VCaP (cell line): Measurements from ENCODE around the gene RABEP1.

Source experiments
- H3K27ac ChIP-seq: fragments of 450-650 bp; 2 replicates; pipeline ENCODE4 v1.5.1; 2017
- CTCF ChIP-seq: fragments of 450-650 bp; conservative IDR thresholded peaks from 2 replicates; pipeline ENCODE4 v1.5.1; 2017; ENCODE audit warnings: mild to moderate bottlenecking, moderate library complexity

RABEP1 gene

DNA sequence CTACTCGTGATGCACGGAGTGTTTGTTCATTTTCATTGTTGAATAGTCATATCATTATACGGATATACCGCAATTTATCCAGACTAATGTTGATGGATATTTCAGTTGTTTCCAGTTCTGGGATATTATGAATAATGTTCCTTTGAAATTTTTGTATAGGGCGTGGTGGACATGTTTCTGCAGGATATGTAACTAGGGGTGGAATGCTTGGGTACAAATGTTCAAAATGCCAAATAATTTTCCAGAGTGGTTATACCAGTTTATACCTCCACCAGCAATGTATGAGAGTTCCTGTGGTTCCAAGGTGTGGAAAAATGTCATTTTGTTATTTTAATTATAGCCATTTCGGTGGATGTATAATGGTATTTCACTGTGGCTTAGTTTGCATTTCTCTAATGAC is 83.7 kb downstream of the RABEP1 start:
- H3K27ac ChIP-seq: no peak overlapping the region
- TF ChIP-seq CTCF: no peak

GRCh38 chr17:5370411-5370810 is 88.3 kb downstream of the RABEP1 start:
- no peak overlapping the region for H3K27ac ChIP-seq
- TF ChIP-seq CTCF: no peak

DNA sequence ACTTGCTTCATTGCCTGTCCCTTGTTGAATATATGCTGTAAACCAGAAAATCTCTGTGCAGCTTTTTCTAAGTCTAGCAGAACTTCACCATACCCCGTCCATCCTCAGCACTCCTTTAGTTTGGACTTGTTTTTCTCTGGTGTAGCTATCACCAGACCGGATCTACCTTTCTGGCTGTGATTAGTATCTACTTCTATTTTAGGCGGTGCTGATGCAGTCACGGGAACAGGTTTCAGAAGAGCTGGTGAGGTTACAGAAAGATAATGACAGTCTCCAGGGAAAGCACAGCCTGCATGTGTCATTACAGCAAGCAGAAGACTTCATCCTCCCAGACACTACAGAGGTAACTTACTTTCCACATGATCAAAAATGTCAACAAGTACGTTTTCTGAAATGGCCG is 91.0 kb downstream of the RABEP1 start:
- TF ChIP-seq CTCF: no peak
- peak overlapping the region; percentile 65 for H3K27ac ChIP-seq

DNA sequence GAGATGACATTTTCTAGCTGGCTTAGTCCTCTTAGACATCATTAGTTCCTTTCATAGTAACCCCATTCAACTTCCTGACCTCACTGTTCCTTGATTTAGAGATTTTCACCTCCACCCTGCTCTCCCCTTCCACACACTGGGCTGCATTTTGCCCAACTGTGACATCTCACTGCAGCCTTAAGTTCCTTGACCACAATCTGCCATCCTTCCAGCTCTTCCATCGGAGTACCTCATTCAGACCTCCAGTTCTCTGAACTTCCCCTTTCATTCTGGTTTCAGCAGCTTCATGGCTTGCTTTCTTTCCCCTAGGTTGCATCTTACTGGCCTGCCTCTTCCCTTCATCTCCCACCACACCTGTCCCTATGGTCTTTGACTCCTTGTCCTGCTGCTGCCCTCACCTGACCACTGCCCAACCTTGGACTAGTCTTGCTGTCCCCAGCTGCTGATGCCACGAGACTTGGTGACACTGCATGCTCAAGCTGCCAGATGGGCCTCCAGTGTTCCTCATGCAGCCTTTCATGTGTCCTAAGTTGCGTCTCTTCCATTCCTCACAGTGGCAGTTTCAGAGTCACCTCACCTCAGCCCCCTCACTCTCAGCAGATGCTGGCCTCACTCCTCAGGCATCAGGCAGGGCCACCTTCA is 96.6 kb downstream of the RABEP1 start:
- no peak overlapping the region for H3K27ac ChIP-seq
- TF ChIP-seq CTCF: no peak

DNA sequence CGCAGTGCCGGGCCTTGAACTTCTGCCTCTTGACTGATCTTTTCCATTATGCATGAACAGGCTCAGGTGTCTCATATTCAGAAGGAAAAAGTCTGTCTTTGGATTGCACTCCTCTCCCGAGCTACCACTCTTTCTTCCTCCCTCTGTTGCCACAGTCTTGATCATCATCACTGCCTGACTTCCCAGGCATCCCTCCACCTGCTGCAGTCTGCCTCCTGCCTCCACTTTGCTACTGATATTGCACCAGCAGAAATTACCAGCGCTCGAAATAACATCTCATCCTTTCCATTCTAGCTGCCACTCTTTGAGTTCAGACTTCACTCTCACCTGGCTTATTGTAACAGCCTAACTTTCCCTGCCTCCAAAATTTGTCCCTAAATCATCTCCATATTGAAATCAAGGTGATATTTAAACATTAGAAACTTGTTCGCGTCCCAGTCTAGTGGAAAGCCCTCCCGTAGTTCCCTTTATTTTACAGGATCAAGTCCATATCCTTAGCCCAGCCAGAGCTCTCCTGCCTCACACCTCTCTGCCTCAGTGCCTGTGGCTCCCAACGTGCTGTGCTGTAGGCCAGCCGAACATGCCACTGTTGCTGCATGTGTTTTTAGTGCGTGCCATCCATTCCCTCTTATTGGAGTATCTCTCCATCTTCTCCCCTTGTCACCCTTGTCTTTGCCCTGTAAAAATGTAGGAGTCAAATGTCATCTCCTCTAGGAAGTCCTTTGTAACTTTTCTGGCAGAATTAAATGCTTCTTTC is 97.4 kb downstream of the RABEP1 start:
- H3K27ac ChIP-seq: 0 out of 2 replicates have a peak overlapping the region, but pooled peaks have one; percentile 8

DNA sequence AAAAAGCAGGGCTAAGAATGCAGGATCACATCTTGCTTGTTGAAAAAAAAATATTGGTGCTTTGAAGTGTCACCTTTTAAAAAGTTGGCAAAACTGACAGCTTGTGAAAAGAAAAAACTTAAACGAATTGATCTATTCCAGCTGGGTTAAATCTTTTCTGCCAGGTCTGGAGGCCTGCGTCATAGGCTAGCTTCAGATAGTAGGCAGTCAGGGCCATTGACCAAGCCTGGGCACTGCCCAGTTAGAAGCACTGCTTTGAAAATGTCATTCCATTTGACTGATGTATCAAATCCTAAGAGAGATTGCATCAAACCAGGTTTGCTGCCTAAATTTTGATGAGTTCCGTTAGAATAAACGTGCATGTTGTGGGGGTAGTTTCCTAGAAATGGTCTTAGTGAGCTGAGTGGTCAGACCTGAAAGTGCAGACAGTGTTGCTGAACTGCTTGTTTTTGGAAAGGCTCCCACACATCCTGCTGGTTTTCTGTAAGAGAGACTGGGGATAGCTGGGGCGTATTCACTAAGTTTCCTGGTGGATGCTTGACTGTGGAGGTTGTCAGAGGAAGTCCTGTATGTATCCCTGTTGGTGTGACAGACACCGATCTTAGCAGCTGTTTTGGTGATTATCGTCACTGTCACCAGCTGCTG is 98.5 kb downstream of the RABEP1 start:
- no peak for TF ChIP-seq CTCF
- H3K27ac ChIP-seq: peak overlapping the region; percentile 8; the same call in 1 of the 2 replicates

More for the DNA sequence above, 97.4 kb downstream of the RABEP1 start:
- TF ChIP-seq CTCF: no peak

DNA sequence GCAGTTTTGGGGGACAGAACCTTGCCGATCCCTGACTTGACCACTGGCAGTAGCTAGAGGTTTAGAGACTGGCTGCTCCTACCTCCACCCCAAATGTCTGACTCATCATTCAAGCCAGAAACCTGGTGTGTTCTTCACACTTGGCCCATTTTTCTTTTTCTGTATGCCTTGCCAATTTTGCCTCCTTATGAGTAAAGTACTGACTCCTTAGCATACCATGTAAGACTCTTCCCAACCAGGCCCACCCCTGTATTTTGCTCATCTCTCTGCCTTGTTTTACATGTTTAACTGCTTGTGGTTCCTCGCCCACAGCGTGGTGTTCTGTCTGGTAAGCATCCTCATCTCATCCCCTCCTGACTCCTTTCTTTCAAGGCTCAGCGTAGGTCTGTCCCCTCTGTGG is 99.5 kb downstream of the RABEP1 start:
- no peak overlapping the region for H3K27ac ChIP-seq
- no peak for TF ChIP-seq CTCF
